Esophagus muscularis mucosa (tissue), 4 donors: ENCODE results near the gene SEC16A. TPM values are rescaled to one million over a fixed set of nuclear protein-coding genes. Genes with fewer than 3 reads are reported as not detected.

Source experiments
- DNase-seq: peaks from one replicate; pipeline ENCODE4 v3.0.0-alpha.2; 2017; ENCODE audit errors: extremely low spot score
- H3K27ac ChIP-seq, 4 donors: fragments of 200-600 bp; sonication (generic); replicated peaks in 1 of 4; 1 replicate in 3 of 4; 2 replicates in 1 of 4; pipeline ENCODE4 v1.5.1; 2016 to 2019; ENCODE audit warnings: mild to moderate bottlenecking in 1 of 4
- H3K27me3 ChIP-seq, 4 donors: fragments of 200-600 bp; sonication (generic); one replicate each; pipeline versions ENCODE4 v1.5.1 to v1.6.0; 2016 to 2019
- H3K36me3 ChIP-seq, 4 donors: fragments of 200-600 bp; sonication (generic); one replicate each; pipeline ENCODE4 v1.5.1; 2016 to 2019
- H3K4me1 ChIP-seq, 4 donors: fragments of 200-600 bp; sonication (generic); one replicate each; pipeline ENCODE4 v1.5.1; 2016 to 2019
- H3K4me3 ChIP-seq, 4 donors: fragments of 200-600 bp; sonication (generic); 1 replicate in 2 of 4; 2 replicates in 2 of 4; pipeline ENCODE4 v1.5.1; 2016 to 2019; ENCODE audit warnings: mild to moderate bottlenecking in 4 of 4, moderate library complexity in 1 of 4
- H3K9me3 ChIP-seq, 4 donors: fragments of 200-600 bp; sonication (generic); 1 replicate in 3 of 4; 2 replicates in 1 of 4; pipeline ENCODE4 v1.5.1; 2016 to 2019
- CTCF ChIP-seq, 3 experiments: fragments of 200-600 bp in 2 of 3; fragments of 450-650 bp in 1 of 3; sonication (generic) in 2 of 3; IDR thresholded peaks; one replicate each; pipeline ENCODE4 v1.5.1; 2017 to 2019; ENCODE audit warnings: antibody characterized with exemption in 3 of 3, mild to moderate bottlenecking in 2 of 3, moderate library complexity in 1 of 3
- EP300 ChIP-seq: sonication (generic); formaldehyde crosslinking; IDR thresholded peaks from one replicate; pipeline ENCODE4 v1.6.1; 2017; ENCODE audit warnings: antibody characterized with exemption
- POLR2A ChIP-seq: fragments of 450-650 bp; IDR thresholded peaks from one replicate; pipeline ENCODE4 v1.6.1; 2017; ENCODE audit warnings: antibody characterized with exemption, moderate library complexity, mild to moderate bottlenecking, low read depth
- POLR2AphosphoS5 ChIP-seq, 2 donors: sonication (generic); formaldehyde crosslinking; IDR thresholded peaks; one replicate each; pipeline ENCODE4 v1.6.1; 2017; ENCODE audit warnings: antibody characterized with exemption in 2 of 2
- WGBS: methylation state at CpG from one replicate; pipeline ENCODE4 v1.1.5; 2018; 5-methylcytosine and 5-hydroxymethylcytosine counted together
- intact Hi-C: fragments of 100-400 bp; cut with DNase I; formaldehyde crosslinking; loops from one replicate; pipeline ENCODE4 v1.15.1; 2023
- total RNA-seq, 4 donors: library from RNA; depleted of rRNA; stranded (reverse); fragments of >200 nt; gene quantifications; one replicate each; pipeline versions ENCODE4 v1.1.0 to v1.2.1, GENCODE V29; 2016

The SEC16A gene
- total RNA-seq, 4 donors from 2014 or later = 43.2 to 62.3 (median 51.3) TPM

DNA sequence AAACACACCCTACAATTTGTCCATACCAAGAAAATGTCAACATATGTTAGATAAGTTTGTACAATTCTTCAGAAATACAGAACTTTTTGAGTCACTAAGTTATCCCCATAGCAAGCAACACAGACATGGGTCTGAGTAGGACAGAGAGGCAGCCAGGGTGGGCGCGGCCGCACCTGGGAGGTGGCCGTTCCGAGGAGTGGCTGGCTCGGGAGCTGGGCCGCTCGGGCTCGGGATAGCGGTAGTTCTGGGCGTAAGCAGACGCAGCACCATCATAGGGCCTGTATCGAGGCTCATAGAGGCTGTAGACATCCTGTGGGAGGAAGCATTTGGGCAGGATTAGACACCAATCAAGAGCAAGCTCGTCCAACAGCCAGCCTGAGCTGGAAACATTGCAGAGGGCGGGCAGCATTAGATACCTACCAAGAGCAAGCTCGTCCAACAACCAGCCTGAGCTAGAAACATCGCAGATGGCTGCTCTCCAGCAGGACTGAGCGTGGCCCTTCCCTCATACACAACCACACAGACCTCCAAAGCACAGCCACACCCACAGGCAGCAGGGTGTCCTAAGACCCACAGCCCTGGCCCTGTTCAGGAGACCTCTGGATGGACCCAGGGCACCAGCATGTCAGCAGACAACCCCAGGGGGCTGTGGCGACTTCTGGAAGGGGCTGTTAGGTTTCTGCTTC lies 10.9 kb downstream of the SEC16A start:
- no peaks in the 10 kb centered on the region for H3K9me3 ChIP-seq
- peaks cover 0 to 6% (median 0%) of the 10 kb centered on the region in 4 donors for H3K4me1 ChIP-seq
- no peak overlapping the region for H3K4me3 ChIP-seq
- intact Hi-C loops = no loop called here
- no peak overlapping the region for H3K27ac ChIP-seq
- 95% methylated on average over 18 of the region's 19 CpGs for WGBS
- no peak for DNase-seq
- TF ChIP-seq CTCF (IDR thresholded peaks at IDR 0.05) = no peak
- no peak for TF ChIP-seq POLR2AphosphoS5 (IDR thresholded peaks at IDR 0.05)
- TF ChIP-seq EP300 = no peak
- no peak for TF ChIP-seq POLR2A
- H3K27me3 ChIP-seq = no peaks in the 10 kb centered on the region
- H3K36me3 ChIP-seq = peaks cover 81 to 100% (median 100%) of the 10 kb centered on the region in 4 donors

DNA sequence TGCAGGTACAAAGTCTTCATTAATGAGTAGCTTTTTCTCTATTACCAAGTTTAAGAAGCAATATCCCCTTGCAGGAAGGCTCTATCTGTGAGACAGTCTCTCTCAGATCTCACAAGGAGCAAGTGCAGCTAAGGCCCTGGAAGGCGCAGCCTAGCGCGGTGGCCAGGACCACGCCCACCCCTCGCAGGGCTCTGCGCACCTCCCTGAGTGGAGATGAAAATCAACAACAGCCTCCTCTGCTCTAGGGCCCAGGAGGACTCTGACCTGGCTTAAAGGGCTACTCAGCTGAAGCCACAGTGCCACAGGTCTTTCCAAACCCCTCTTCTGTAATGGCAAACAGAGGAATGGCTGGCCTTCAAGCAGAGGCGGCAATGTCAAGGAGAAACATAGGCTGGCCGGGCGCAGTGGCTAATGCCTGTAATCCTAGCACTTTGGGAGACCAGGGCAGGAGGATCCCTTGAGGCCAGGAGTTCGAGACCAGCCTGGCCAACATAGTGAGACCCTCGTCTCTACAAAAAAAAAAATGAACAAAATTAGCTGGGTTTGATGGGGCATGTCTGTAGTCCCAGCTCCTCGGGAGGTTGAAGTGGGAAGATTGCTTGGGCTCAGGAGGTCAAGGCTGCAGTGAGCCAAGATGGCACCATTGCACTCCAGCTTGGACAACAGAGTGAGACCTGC lies 11.9 kb downstream of the SEC16A start:
- H3K27ac ChIP-seq = no peak overlapping the region
- H3K4me3 ChIP-seq = no peak overlapping the region
- no peak for DNase-seq
- H3K4me1 ChIP-seq = peaks cover 0 to 6% (median 0%) of the 10 kb centered on the region in 4 donors
- peaks cover 83 to 100% (median 100%) of the 10 kb centered on the region in 4 donors for H3K36me3 ChIP-seq
- no peaks in the 10 kb centered on the region for H3K9me3 ChIP-seq
- 93% methylated on average over 12 of the region's 12 CpGs for WGBS
- TF ChIP-seq EP300 = no peak
- no peak for TF ChIP-seq CTCF (IDR thresholded peaks at IDR 0.05)
- TF ChIP-seq POLR2A = no peak
- TF ChIP-seq POLR2AphosphoS5 (IDR thresholded peaks at IDR 0.05) = no peak
- H3K27me3 ChIP-seq = no peaks in the 10 kb centered on the region
- intact Hi-C loops = no loop called here

- WGBS = 93% methylated on average over 11 of the region's 11 CpGs
- intact Hi-C loops = no loop called here
- TF ChIP-seq EP300 = no peak
- no peak for TF ChIP-seq POLR2A
- no peak for TF ChIP-seq POLR2AphosphoS5 (IDR thresholded peaks at IDR 0.05)
- no peak for TF ChIP-seq CTCF (IDR thresholded peaks at IDR 0.05)
- Histone ChIP-seq H3K9me3 (no peaks in the 10 kb centered on the region), H3K4me3 (no peak overlapping the region), H3K27ac (no peak overlapping the region), H3K36me3 (peaks cover 83 to 100% (median 100%) of the 10 kb centered on the region in 4 donors), H3K4me1 (peaks cover 0 to 6% (median 0%) of the 10 kb centered on the region in 4 donors), H3K27me3 (no peaks in the 10 kb centered on the region)
- DNase-seq = no peak
These were observed 12.5 kb downstream of the SEC16A start for GRCh38 chr9:136470356-136470755.

DNA sequence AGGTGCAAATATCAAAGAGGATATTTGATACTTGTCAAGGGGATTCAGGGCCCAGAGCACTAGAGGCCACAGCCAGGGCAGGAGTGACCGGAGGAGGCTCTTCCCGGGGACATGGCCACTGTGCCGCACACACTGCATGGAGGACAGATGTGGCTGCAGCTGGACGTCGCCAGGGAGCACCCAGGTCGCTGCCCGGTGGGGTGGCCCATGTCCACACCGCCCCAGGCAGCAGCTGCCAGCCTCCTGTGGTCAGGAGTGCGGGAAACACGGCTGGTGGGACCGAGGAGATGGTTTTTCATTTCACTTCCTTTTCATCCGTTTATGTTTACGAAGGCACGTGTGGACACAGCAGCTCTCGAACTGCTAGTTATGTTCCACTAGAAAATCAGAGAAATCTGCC lies 15.1 kb downstream of the SEC16A start:
- H3K36me3 ChIP-seq = peaks cover 94 to 100% (median 100%) of the 10 kb centered on the region in 4 donors
- TF ChIP-seq CTCF (IDR thresholded peaks at IDR 0.05) (no peak), EP300 (no peak), POLR2A (no peak), POLR2AphosphoS5 (IDR thresholded peaks at IDR 0.05) (no peak)

More for the DNA sequence above, 15.1 kb downstream of the SEC16A start:
- Histone ChIP-seq H3K4me3 (no peak overlapping the region), H3K27ac (no peak overlapping the region), H3K4me1 (peaks cover 0 to 6% (median 0%) of the 10 kb centered on the region in 4 donors), H3K27me3 (no peaks in the 10 kb centered on the region), H3K9me3 (no peaks in the 10 kb centered on the region)
- no peak for DNase-seq
- intact Hi-C loops = no loop called here
- WGBS = 89% methylated on average over 15 of the region's 15 CpGs
